Natural killer cell (primary cell): ENCODE measurements around the gene IRGQ. TPM values are rescaled to one million over a fixed set of nuclear protein-coding genes. Genes with fewer than 3 reads are reported as not detected.
A peak's percentile ranks its signal among the peaks of the same experiment; 100 is the strongest.

Experiments
- ATAC-seq, 3 donors: fragments of 150-1000 bp in 2 of 3; fragments of 200-7000 bp in 1 of 3; cut with Tn5 transposase; 1 replicate in 1 of 3; 2 replicates in 2 of 3; pipeline ENCODE4 v1.10.0; 2021; ENCODE audit warnings: mild to moderate bottlenecking in 2 of 3, moderate library complexity in 2 of 3
- DNase-seq, 2 donors: peaks; one replicate each; pipeline versions ENCODE4 v3.0.0 to v3.0.0-alpha.2; 2013 to 2021; ENCODE audit warnings: mixed read lengths in 1 of 2
- H3K27ac ChIP-seq: one replicate; pipeline ENCODE4 v1.5.1; 2013; ENCODE audit warnings: mild to moderate bottlenecking, low read length
- H3K27me3 ChIP-seq: one replicate; pipeline ENCODE4 v1.6.1; 2013; ENCODE audit warnings: low read length; ENCODE audit not compliant: control insufficient read depth, insufficient read depth
- H3K36me3 ChIP-seq: one replicate; pipeline ENCODE4 v1.6.1; 2013; ENCODE audit warnings: low read length; ENCODE audit not compliant: control insufficient read depth, insufficient read depth
- H3K4me1 ChIP-seq: one replicate; pipeline ENCODE4 v1.6.1; 2013; ENCODE audit warnings: low read length; ENCODE audit not compliant: control insufficient read depth, insufficient read depth
- H3K4me3 ChIP-seq: one replicate; pipeline ENCODE4 v1.5.1; 2013; ENCODE audit warnings: low read length
- H3K9me3 ChIP-seq: one replicate; pipeline ENCODE4 v1.6.1; 2013; ENCODE audit warnings: low read length; ENCODE audit not compliant: control insufficient read depth, insufficient read depth
- H3K27ac Mint-ChIP-seq, 2 donors: one replicate each; pipeline ENCODE4 v1.8.0; 2022; ENCODE audit warnings: mild to moderate bottlenecking in 2 of 2, mixed read lengths in 2 of 2, moderate library complexity in 1 of 2
- H3K27me3 Mint-ChIP-seq, 2 donors: one replicate each; pipeline ENCODE4 v1.8.0; 2022; ENCODE audit warnings: low read depth in 2 of 2, mixed read lengths in 2 of 2
- H3K36me3 Mint-ChIP-seq: one replicate; pipeline ENCODE4 v1.8.0; 2022; ENCODE audit warnings: mixed read lengths
- H3K4me1 Mint-ChIP-seq, 2 donors: one replicate each; pipeline ENCODE4 v1.8.0; 2022; ENCODE audit warnings: mixed read lengths in 2 of 2
- H3K4me3 Mint-ChIP-seq: one replicate; pipeline ENCODE4 v1.8.0; 2022; ENCODE audit warnings: mild to moderate bottlenecking, moderate library complexity, mixed read lengths
- H3K9me3 Mint-ChIP-seq, 2 donors: one replicate each; pipeline ENCODE4 v1.8.0; 2022; ENCODE audit warnings: mixed read lengths in 2 of 2
- CTCF ChIP-seq: fragments of 200-600 bp; IDR thresholded peaks from one replicate; pipeline ENCODE4 v1.8.0; 2022; ENCODE audit warnings: antibody characterized with exemption
- WGBS: methylation state at CpG from one replicate; pipeline ENCODE4 v1.1.7; 2013; ENCODE audit warnings: missing lambda C conversion rate; ENCODE audit not compliant: insufficient coverage; 5-methylcytosine and 5-hydroxymethylcytosine counted together
- intact Hi-C: fragments of 100-400 bp; cut with micrococcal nuclease; formaldehyde crosslinking; loops from one replicate; pipeline ENCODE4 v1.14.2; 2022
- total RNA-seq, 4 donors: library from RNA; stranded (reverse); fragments of 120-200 nt in 1 of 4; gene quantifications; one replicate each; pipeline versions ENCODE4 v1.2.3 to v1.2.4, GENCODE V29; 2013 to 2022

Gene IRGQ
- total RNA-seq, 3 donors from 2014 or later (not counting 1 experiment from before 2014, with no cell fraction given): 28.5 to 43.7 (median 32.2) TPM

GRCh38 chr19:43545276-43545675, 50.7 kb downstream of the IRGQ start:
- no peak overlapping the region for H3K4me3 ChIP-seq
- no peaks in the 10 kb centered on the region for H3K36me3 Mint-ChIP-seq
- H3K27me3 Mint-ChIP-seq: no peaks in the 10 kb centered on the region
- no peaks in the 10 kb centered on the region for H3K9me3 ChIP-seq
- H3K27ac ChIP-seq: no peak overlapping the region
- H3K36me3 ChIP-seq: peaks cover 33% of the 10 kb centered on the region
- H3K4me1 ChIP-seq: no peaks in the 10 kb centered on the region
- TF ChIP-seq CTCF: no peak
- no peak overlapping the region for H3K4me3 Mint-ChIP-seq
- ATAC-seq: no peak
- intact Hi-C loops: no loop called here
- 93% methylated on average over 5 of the region's 5 CpGs for WGBS
- peak overlapping the region in 1 of 2 donors; percentile 19 for H3K27ac Mint-ChIP-seq
- no peak for DNase-seq
- no peaks in the 10 kb centered on the region for H3K27me3 ChIP-seq
- no peaks in the 10 kb centered on the region for H3K9me3 Mint-ChIP-seq
- no peaks in the 10 kb centered on the region for H3K4me1 Mint-ChIP-seq

GRCh38 chr19:43544077-43544476, 51.9 kb downstream of the IRGQ start:
- Histone ChIP-seq H3K36me3 (peaks cover 39% of the 10 kb centered on the region), H3K4me3 (no peak overlapping the region), H3K9me3 (no peaks in the 10 kb centered on the region), H3K27me3 (no peaks in the 10 kb centered on the region), H3K4me1 (no peaks in the 10 kb centered on the region), H3K27ac (no peak overlapping the region)
- H3K4me3 Mint-ChIP-seq: no peak overlapping the region
- H3K27ac Mint-ChIP-seq: no peak overlapping the region
- no peaks in the 10 kb centered on the region for H3K4me1 Mint-ChIP-seq
- no peak for DNase-seq
- peaks cover 5% of the 10 kb centered on the region for H3K36me3 Mint-ChIP-seq
- intact Hi-C loops: no loop called here
- ATAC-seq: no peak
- H3K9me3 Mint-ChIP-seq: peaks cover 0 to 2% of the 10 kb centered on the region in 2 donors
- TF ChIP-seq CTCF: no peak
- whole genome bisulfite sequencing: 97% methylated on average over 9 of the region's 9 CpGs
- H3K27me3 Mint-ChIP-seq: no peaks in the 10 kb centered on the region

- H3K27ac Mint-ChIP-seq: no peak overlapping the region
- Histone ChIP-seq H3K27me3 (no peaks in the 10 kb centered on the region), H3K36me3 (peaks cover 44% of the 10 kb centered on the region), H3K4me1 (no peaks in the 10 kb centered on the region), H3K4me3 (no peak overlapping the region), H3K9me3 (peaks cover 3% of the 10 kb centered on the region), H3K27ac (no peak overlapping the region)
- H3K27me3 Mint-ChIP-seq: no peaks in the 10 kb centered on the region
- no peak for TF ChIP-seq CTCF
- intact Hi-C loops: no loop called here
- DNase-seq: no peak
- H3K4me3 Mint-ChIP-seq: no peak overlapping the region
- no peak for ATAC-seq
- H3K4me1 Mint-ChIP-seq: no peaks in the 10 kb centered on the region
- H3K36me3 Mint-ChIP-seq: peaks cover 13% of the 10 kb centered on the region
- peaks cover 0 to 2% of the 10 kb centered on the region in 2 donors for H3K9me3 Mint-ChIP-seq
- WGBS: 97% methylated on average over 5 of the region's 5 CpGs
Observed at GRCh38 chr19:43541920-43542650, 53.8 kb downstream of the IRGQ start.

- Mint-ChIP-seq H3K9me3 (peaks cover 0 to 2% of the 10 kb centered on the region in 2 donors), H3K4me1 (peaks cover 7 to 10% of the 10 kb centered on the region in 2 donors), H3K27ac (peak overlapping the region in 1 of 2 donors; percentile 13), H3K4me3 (no peak overlapping the region), H3K36me3 (peaks cover 13% of the 10 kb centered on the region), H3K27me3 (no peaks in the 10 kb centered on the region)
- Histone ChIP-seq H3K4me1 (no peaks in the 10 kb centered on the region), H3K9me3 (peaks cover 3% of the 10 kb centered on the region), H3K4me3 (no peak overlapping the region), H3K27me3 (no peaks in the 10 kb centered on the region), H3K27ac (no peak overlapping the region), H3K36me3 (peaks cover 39% of the 10 kb centered on the region)
- no peak for TF ChIP-seq CTCF
- 93% methylated on average over 3 of the region's 3 CpGs for WGBS
- DNase-seq (no peak), ATAC-seq (no peak)
- intact Hi-C loops: no loop called here
Observed at GRCh38 chr19:43540381-43540780, 55.6 kb downstream of the IRGQ start.
